SK-N-SH (cell line): ENCODE results near the gene PFKP. TPM values are rescaled to one million over a fixed set of nuclear protein-coding genes. Genes with fewer than 3 reads are reported as not detected.

ENCODE experiments used
- CTCF ChIA-PET: fragments of 300-600, 350-600 bp; formaldehyde crosslinking; extraction: SDS; loops from one replicate; lab custom pipeline; 2021; lab: Yijun Ruan, JAX
- POLR2A ChIA-PET: fragments of 350-600 bp; sonication (Branson Sonifier 250); formaldehyde crosslinking; extraction: SDS; loops from one replicate; lab custom pipeline; 2020; ENCODE audit warnings: antibody characterized with exemption, inconsistent platforms; lab: Yijun Ruan, JAX
- DNase-seq: peaks from one replicate; pipeline ENCODE4 v3.0.0; 2012
- H2AFZ ChIP-seq: fragments of 200-600 bp; sonication (generic); 2 replicates; pipeline ENCODE4 v1.8.1; 2016; ENCODE audit warnings: antibody characterized with exemption, mild to moderate bottlenecking, low read depth
- H3F3A ChIP-seq: fragments of 200-600 bp; sonication (generic); replicated peaks from 2 replicates; pipeline ENCODE3; 2016; ENCODE audit warnings: antibody characterized with exemption, mild to moderate bottlenecking; ENCODE audit not compliant: insufficient read depth
- H3K27ac ChIP-seq, 2 experiments: fragments of 200-500 bp in 1 of 2; fragments of 200-600 bp in 1 of 2; sonication (Bioruptor generic) in 1 of 2; sonication (generic), shearing (Covaris generic) in 1 of 2; 2 replicates each; pipeline versions ENCODE4 v1.5.1 to v1.6.1; 2014 to 2016; ENCODE audit warnings: low read depth in 2 of 2, inconsistent platforms in 1 of 2, low read length in 1 of 2, mild to moderate bottlenecking in 1 of 2, mixed read lengths in 1 of 2
- H3K27me3 ChIP-seq: fragments of 200-600 bp; sonication (generic), shearing (Covaris generic); 2 replicates; pipeline ENCODE4 v1.6.1; 2016; ENCODE audit warnings: mixed run types; ENCODE audit not compliant: insufficient read depth
- H3K36me3 ChIP-seq, 2 experiments: fragments of 200-500 bp in 1 of 2; fragments of 200-600 bp in 1 of 2; sonication (Bioruptor generic) in 1 of 2; sonication (generic) in 1 of 2; replicated peaks in 1 of 2; 2 replicates each; pipeline versions ENCODE3 to v1.5.1; 2014 to 2016; ENCODE audit warnings: low read length in 1 of 2, mild to moderate bottlenecking in 1 of 2; ENCODE audit not compliant: insufficient read depth in 2 of 2, control insufficient read depth in 1 of 2
- H3K4me1 ChIP-seq, 2 experiments: fragments of 200-500 bp in 1 of 2; fragments of 200-600 bp in 1 of 2; sonication (Bioruptor generic) in 1 of 2; sonication (generic), shearing (Covaris generic) in 1 of 2; 2 replicates each; pipeline versions ENCODE4 v1.5.1 to v1.6.1; 2014 to 2016; ENCODE audit warnings: low read depth in 1 of 2, low read length in 1 of 2, mixed run types in 1 of 2; ENCODE audit not compliant: insufficient read depth in 2 of 2, control insufficient read depth in 1 of 2
- H3K4me2 ChIP-seq: fragments of 200-600 bp; sonication (generic), shearing (Covaris generic); 2 replicates; pipeline ENCODE4 v1.6.1; 2017; ENCODE audit warnings: mixed run types
- H3K4me3 ChIP-seq, 2 experiments: fragments of 200-500 bp in 1 of 2; fragments of 200-600 bp in 1 of 2; sonication (Bioruptor generic) in 1 of 2; sonication (generic), shearing (Covaris generic) in 1 of 2; 2 replicates each; pipeline versions ENCODE4 v1.5.1 to v1.8.1; 2014 to 2016; ENCODE audit warnings: low read depth in 2 of 2, inconsistent platforms in 1 of 2, low read length in 1 of 2, mild to moderate bottlenecking in 1 of 2, mixed read lengths in 1 of 2, moderate library complexity in 1 of 2
- H3K79me2 ChIP-seq: fragments of 200-600 bp; sonication (generic); 2 replicates; pipeline ENCODE4 v1.8.1; 2017; ENCODE audit warnings: mild to moderate bottlenecking; ENCODE audit not compliant: insufficient read depth
- H3K9ac ChIP-seq: fragments of 200-600 bp; sonication (generic); 2 replicates; pipeline ENCODE4 v1.6.1; 2017; ENCODE audit warnings: mixed run types
- H3K9me2 ChIP-seq: fragments of 200-600 bp; sonication (generic); 2 replicates; pipeline ENCODE4 v1.6.1; 2017; ENCODE audit warnings: mixed run types
- H3K9me3 ChIP-seq: fragments of 200-600 bp; sonication (generic); 2 replicates; pipeline ENCODE4 v1.6.1; 2017; ENCODE audit warnings: mixed run types, mild to moderate bottlenecking, moderate library complexity
- H4K20me1 ChIP-seq: fragments of 200-600 bp; sonication (generic); 2 replicates; pipeline ENCODE4 v1.6.1; 2017; ENCODE audit warnings: mild to moderate bottlenecking, mixed run types; ENCODE audit not compliant: insufficient read depth
- EP300 ChIP-seq, 2 experiments: IDR thresholded peaks; 2 replicates each; pipeline versions ENCODE4 v1.4.0 to v1.6.1; 2012; ENCODE audit warnings: borderline replicate concordance in 1 of 2, low read depth in 1 of 2, low read length in 1 of 2
- FOXM1 ChIP-seq: IDR thresholded peaks from 2 replicates; pipeline ENCODE4 v1.4.0; 2012; ENCODE audit warnings: low read depth, mild to moderate bottlenecking
- GABPA ChIP-seq: IDR thresholded peaks from 2 replicates; pipeline ENCODE4 v1.4.0; 2012; ENCODE audit warnings: low read depth, mild to moderate bottlenecking
- JUND ChIP-seq: IDR thresholded peaks from 2 replicates; pipeline ENCODE4 v1.4.0; 2012
- NRF1 ChIP-seq: IDR thresholded peaks from 2 replicates; pipeline ENCODE4 v1.6.1; 2012; ENCODE audit warnings: low read depth, mild to moderate bottlenecking, low read length
- POLR2AphosphoS5 ChIP-seq: IDR thresholded peaks from 2 replicates; pipeline ENCODE4 v1.6.1; 2012; ENCODE audit warnings: low read depth, low read length
- RXRA ChIP-seq: IDR thresholded peaks from 2 replicates; pipeline ENCODE4 v1.4.0; 2012; ENCODE audit warnings: low read depth, mild to moderate bottlenecking, borderline replicate concordance
- SIN3A ChIP-seq: IDR thresholded peaks from 2 replicates; pipeline ENCODE4 v1.6.1; 2012; ENCODE audit warnings: low read depth, mild to moderate bottlenecking, low read length, moderate library complexity, borderline replicate concordance
- SMC3 ChIP-seq: IDR thresholded peaks from 2 replicates; pipeline ENCODE4 v1.6.1; 2012; ENCODE audit warnings: low read depth, low read length, improper control_type of control experiment
- TCF12 ChIP-seq: IDR thresholded peaks from 2 replicates; pipeline ENCODE4 v1.4.0; 2012
- WGBS: methylation state at CpG from one replicate; pipeline ENCODE4 v1.1.6; 2017; ENCODE audit warnings: low lambda C conversion rate; 5-methylcytosine and 5-hydroxymethylcytosine counted together
- polyA plus RNA-seq, 3 experiments: library from polyadenylated mRNA; depleted of rRNA; stranded (reverse); fragments of >200 nt; gene quantifications; 2 replicates each; pipeline ENCODE4 v1.2.3, GENCODE V29; 2012
- TF ChIP-seq, protein P1 (sequence below): IDR thresholded peaks from 2 replicates; pipeline ENCODE4; 2012
- TF ChIP-seq, protein P2 (sequence below): IDR thresholded peaks from 2 replicates; pipeline ENCODE4 v1.6.1; 2012; ENCODE audit warnings: mild to moderate bottlenecking, low read depth, low read length, moderate library complexity
- TF ChIP-seq, protein P3 (sequence below): fragments of 150-350 bp; IDR thresholded peaks from 2 replicates; pipeline ENCODE4 v1.6.1; 2017; ENCODE audit warnings: antibody characterized with exemption, low read length, low read depth, borderline replicate concordance

The PFKP gene
- polyA plus RNA-seq, 1 of the 3 experiments (the other 2 are of a cell fraction): 175 TPM

DNA sequence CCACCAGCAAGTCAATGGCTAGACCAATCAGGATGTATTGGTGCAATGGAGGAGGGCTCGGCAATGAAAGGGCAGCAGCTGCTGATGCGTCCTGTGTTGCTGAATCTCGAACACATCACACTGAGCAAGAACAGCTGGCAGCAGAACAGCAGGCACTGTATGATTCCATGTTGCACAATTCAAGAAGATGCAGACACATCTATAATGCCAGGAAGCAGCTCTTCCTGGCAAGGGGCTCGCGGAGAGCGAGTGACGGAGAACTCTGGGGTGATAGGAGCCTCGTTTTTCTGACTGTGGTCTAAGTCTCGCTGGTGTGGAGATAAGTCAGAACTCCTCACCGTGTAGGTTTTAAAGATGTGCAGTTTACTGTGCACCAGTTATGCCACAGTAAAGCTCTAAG, 24.8 kb upstream of the PFKP start:
- Histone ChIP-seq H3K79me2 (no peaks in the 10 kb centered on the region), H3K27ac (no peak overlapping the region), H3K36me3 (no peaks in the 10 kb centered on the region), H3K27me3 (no peaks in the 10 kb centered on the region; the same call in 1 of the 2 replicates), H3F3A (peaks cover 37% of the 10 kb centered on the region), H3K4me1 (peaks cover 11 to 25% of the 10 kb centered on the region in 2 experiments; a peak in 3 of 4 replicates), H3K9me2 (no peaks in the 10 kb centered on the region), H3K9me3 (no peaks in the 10 kb centered on the region)
- POLR2A ChIA-PET: no interaction called here
- TF ChIP-seq NRF1 (no peak), TCF12 (no peak), GABPA (no peak), SIN3A (no peak), FOXM1 (no peak), JUND (no peak), POLR2AphosphoS5 (no peak), RXRA (no peak), EP300 (IDR thresholded peaks at IDR 0.05; ENCODE audit: borderline replicate concordance in 1 of 2, low read depth in 1 of 2, low read length in 1 of 2) (no peak), SMC3 (no peak)
- TF ChIP-seq, protein P1, sequence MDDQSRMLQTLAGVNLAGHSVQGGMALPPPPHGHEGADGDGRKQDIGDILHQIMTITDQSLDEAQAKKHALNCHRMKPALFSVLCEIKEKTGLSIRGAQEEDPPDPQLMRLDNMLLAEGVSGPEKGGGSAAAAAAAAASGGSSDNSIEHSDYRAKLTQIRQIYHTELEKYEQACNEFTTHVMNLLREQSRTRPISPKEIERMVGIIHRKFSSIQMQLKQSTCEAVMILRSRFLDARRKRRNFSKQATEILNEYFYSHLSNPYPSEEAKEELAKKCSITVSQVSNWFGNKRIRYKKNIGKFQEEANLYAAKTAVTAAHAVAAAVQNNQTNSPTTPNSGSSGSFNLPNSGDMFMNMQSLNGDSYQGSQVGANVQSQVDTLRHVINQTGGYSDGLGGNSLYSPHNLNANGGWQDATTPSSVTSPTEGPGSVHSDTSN: no peak
- TF ChIP-seq, protein P2, sequence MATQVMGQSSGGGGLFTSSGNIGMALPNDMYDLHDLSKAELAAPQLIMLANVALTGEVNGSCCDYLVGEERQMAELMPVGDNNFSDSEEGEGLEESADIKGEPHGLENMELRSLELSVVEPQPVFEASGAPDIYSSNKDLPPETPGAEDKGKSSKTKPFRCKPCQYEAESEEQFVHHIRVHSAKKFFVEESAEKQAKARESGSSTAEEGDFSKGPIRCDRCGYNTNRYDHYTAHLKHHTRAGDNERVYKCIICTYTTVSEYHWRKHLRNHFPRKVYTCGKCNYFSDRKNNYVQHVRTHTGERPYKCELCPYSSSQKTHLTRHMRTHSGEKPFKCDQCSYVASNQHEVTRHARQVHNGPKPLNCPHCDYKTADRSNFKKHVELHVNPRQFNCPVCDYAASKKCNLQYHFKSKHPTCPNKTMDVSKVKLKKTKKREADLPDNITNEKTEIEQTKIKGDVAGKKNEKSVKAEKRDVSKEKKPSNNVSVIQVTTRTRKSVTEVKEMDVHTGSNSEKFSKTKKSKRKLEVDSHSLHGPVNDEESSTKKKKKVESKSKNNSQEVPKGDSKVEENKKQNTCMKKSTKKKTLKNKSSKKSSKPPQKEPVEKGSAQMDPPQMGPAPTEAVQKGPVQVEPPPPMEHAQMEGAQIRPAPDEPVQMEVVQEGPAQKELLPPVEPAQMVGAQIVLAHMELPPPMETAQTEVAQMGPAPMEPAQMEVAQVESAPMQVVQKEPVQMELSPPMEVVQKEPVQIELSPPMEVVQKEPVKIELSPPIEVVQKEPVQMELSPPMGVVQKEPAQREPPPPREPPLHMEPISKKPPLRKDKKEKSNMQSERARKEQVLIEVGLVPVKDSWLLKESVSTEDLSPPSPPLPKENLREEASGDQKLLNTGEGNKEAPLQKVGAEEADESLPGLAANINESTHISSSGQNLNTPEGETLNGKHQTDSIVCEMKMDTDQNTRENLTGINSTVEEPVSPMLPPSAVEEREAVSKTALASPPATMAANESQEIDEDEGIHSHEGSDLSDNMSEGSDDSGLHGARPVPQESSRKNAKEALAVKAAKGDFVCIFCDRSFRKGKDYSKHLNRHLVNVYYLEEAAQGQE: no peak
- TF ChIP-seq, protein P3, sequence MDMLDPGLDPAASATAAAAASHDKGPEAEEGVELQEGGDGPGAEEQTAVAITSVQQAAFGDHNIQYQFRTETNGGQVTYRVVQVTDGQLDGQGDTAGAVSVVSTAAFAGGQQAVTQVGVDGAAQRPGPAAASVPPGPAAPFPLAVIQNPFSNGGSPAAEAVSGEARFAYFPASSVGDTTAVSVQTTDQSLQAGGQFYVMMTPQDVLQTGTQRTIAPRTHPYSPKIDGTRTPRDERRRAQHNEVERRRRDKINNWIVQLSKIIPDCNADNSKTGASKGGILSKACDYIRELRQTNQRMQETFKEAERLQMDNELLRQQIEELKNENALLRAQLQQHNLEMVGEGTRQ: no peak
- TF ChIP-seq, all 33 proteins: peak for 0
- WGBS: 90% methylated on average over 10 of the region's 10 CpGs
- no peak for DNase-seq
- H3K9ac ChIP-seq: no peak overlapping the region
- H4K20me1 ChIP-seq: no peaks in the 10 kb centered on the region
- H3K4me3 ChIP-seq: no peak overlapping the region
- CTCF ChIA-PET: interaction anchor here (0.6 to 4.6 kb wide), 28 partner anchors 10 to 1932 kb away, joined by 3 to 83 read pairs (median 4); no protein-coding TSS in a partner anchor
- H2AFZ ChIP-seq: no peak overlapping the region
- no peak overlapping the region for H3K4me2 ChIP-seq
